DMS 273 (cell line): Measurements from ENCODE around the gene SRP14.
"Not testable (repeated sequence)": the region's sequence is repeated elsewhere in the genome, so short reads cannot be mapped to it uniquely, and the experiment has no call there.

Experiments used
- DNase-seq: peaks from one replicate; lab custom pipeline; 2025; ENCODE audit not compliant: unreplicated experiment; lab: John Stamatoyannopoulos, UW

SRP14 gene

DNA sequence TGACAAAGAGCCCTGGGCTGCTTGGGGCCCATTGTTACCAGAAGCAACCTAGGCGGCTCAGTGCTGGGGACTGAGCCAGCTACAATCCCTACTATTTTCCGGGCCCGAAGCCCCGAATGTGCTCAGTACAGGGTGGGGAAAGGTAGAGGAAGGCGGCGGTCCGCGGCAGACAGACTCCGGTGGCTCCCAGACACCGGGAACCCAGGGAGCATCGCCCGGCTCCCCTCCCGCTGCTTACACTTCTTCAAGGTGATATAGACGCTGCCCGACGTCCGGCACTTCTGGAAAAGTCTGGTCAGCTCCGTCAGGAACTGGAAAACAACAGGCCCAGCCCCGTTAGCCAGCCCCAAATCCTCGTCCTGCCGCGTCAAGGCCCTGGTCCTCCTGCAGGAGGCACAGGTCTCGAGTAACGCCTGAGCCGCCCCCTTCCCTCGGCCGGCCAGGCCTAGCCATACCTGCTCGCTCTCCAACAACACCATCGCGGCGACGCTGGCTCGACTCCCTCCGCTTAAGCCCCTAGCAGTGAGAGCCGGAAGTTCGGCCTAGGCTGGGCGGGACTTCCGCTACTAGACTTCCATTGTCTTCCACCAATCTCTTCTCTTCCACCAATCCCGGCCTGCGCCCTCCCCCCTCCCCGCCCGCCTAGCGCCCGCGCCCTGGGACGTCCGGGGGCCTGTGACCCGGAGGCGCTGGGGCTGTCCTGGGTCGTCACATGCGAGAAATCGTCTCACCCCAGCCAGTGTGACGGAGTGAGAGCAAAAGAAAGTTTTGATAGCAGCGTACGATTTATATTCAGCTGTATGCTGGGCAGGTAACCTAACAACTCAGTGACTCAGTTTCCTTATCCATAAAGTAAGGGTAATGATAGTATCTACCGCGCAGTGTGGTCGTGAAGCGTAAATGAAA is at the start of gene SRP14:
Gene SRP14 (minus strand): TSS at position 544 of the 906 bp plus-strand sequence. CDS start 65 bp downstream, at position 479.
- DNase-seq, result peak; percentile 92

- no peak for DNase-seq
These were observed 49.3 kb upstream of the SRP14 start for GRCh38 chr15:40087991-40088928.

- no peak for DNase-seq
These were observed 48.3 kb upstream of the SRP14 start for GRCh38 chr15:40087068-40087810.

GRCh38 chr15:40085266-40085665 is 46.3 kb upstream of the SRP14 start:
- no peak for DNase-seq

GRCh38 chr15:40084650-40085049 is 45.7 kb upstream of the SRP14 start:
- DNase-seq, result no peak

DNA sequence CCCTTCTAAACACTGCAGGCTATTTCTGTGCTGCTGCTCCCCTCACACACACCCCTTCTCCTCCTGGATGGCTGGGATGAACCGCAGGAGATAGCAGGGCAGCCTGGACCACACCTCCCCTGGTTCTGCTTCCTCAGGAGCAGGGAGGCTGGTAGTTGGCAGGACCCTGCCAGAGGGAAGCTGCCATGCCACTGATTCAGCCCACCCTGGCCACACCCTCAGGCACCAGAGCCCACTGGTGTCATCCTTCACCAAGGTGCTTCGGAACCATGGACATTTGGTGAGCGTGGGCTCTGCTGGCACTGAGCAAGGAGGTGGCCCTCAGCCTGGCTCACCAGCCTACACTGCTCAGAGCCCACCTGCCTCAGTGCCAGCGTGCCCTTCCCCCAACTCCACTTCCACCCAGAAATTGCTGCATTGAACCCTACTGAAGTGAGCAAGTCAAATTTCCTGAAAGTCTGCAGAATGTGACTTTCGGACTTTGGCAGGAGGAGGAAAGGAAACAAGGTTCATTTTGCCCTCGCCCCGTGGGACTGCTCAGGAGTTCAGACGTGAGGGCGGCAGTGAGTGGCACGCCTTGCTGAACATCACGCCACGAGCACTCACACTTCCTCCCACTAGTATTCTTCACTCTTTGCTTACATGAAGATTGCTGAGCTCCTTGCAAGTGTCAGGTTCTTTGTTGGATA is 43.4 kb upstream of the SRP14 start:
- DNase-seq, result no peak

DNA sequence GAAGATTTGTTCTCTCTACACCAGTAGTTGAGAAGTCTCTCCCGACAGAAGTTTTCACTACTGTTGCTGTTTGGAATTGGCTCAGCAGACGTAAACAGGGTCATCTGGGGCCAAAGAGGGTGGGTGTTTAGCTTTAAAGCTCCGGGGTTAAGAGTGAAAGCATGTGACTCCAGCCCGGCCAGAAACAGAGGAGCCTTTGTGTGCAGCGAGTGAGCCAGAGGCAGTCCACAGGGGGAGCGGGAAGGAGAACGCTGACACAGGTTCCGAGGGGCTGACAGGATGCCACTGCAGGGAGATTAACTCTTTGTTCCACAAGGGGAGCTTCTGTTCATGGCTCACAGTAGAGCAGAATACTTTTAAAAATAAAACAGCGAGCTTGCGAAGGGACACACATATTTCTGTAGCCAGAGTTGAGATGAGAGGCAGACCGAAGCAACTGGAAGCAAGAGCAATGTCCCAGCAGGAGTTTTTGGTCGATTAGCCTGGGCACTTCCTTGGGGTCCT is 42.8 kb upstream of the SRP14 start:
- peak; percentile 67 for DNase-seq

- DNase-seq, result no peak
These were observed 41.9 kb upstream of the SRP14 start for GRCh38 chr15:40080847-40081246.

DNA sequence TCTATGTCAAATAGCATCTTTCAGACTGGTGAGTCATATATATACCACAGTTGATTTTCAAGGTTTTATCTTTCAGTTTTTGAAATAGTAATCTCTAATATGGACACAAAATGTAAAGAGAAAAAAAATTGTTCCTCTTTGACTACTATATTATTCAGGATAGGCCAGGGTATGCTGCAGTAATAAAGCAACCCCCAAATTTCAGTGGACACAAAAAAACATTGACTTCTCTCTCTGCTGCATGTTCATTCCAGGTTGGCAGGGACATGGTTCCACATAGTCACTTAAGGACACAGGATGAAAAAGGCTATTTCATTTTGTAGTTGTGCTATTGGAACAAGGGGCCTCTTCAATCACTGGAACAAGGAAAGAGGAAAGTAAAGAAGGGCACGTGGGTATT is 41.1 kb upstream of the SRP14 start:
- no peak for DNase-seq

DNA sequence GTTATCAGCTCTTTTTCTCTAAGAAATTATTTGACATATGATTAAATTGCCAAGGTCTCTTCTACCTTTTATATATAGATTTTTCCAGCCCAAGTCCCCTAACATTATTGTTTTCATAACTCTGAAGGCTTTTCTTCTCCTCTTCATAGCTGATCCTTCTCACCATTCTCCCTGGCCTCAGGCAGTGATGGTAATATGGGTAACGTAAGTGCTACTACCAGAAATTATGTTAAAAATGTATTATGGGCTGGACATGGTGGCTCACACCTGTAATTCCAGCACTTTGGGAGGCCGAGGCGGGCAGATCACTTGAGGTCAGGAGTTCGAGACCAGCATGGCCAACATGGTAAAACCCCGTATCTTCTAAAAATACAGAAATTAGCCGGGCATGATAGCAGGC is 40.5 kb upstream of the SRP14 start:
- DNase-seq, result no peak

GRCh38 chr15:40075298-40076044 is 36.5 kb upstream of the SRP14 start:
- no peak for DNase-seq

DNA sequence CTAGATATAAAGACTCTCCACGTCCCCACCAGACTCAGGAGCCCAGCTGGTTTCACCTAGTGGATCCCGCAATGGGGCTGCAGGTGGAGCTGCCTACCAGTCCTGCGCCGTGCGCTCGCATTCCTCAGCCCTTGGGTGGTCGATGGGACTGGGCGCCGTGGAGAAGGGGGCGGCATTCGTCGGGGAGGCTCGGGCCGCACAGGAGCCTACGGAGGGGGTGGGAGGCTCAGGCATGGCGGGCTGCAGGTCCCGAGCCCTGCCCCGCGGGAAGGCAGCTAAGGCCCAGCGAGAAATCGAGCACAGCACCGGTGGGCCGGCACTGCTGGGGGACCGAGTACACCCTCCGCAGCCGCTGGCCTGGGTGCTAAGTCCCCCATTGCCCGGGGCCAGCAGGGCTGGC is 35.7 kb upstream of the SRP14 start:
- not testable (repeated sequence) for DNase-seq

GRCh38 chr15:40073716-40074490 is 34.9 kb upstream of the SRP14 start:
- not testable (repeated sequence) for DNase-seq

DNA sequence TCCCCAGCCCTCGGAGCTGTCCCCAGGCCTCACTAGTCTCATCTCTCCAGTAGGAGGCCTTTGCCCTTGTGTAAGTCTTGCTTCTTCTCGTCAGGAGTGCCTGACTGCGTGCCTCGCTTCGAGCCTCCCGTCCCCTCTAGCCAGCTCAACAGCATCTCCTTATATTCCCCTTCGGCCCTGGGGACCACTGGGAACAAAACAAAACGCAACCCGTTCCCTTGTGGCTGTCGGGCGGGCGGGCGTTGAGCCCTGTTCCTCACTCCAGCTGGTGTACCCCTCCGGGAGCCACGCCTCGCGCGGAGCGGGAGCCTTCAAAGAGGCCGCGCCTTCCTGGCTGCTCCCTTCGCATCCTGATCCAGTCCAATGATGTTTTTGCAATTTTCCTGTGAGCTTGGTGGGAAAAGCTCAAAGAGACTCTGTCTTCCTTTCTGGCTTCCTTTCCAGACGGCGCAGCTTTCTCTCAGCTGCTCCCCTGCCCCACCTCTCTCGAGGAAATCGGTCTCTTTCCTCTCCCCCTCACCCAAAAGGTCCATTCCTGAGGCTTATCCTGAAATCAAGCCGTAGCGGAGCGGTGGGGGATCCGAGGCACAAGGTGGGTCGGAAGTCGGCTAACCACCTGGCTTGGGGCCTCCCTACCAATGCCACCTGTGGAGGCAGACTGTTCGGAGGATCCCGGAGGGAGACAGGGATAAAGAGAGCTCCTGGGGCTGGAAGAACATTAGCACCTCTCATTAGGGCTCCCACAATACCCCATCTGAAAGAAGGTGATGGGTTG is 33.4 kb upstream of the SRP14 start:
- no peak for DNase-seq

GRCh38 chr15:40070608-40071218 is 31.7 kb upstream of the SRP14 start:
- no peak for DNase-seq

GRCh38 chr15:40070166-40070557 is 31.2 kb upstream of the SRP14 start:
- DNase-seq, result no peak
